DLD1 (cell line): Measurements from ENCODE around the gene PIK3R3.

Experiments
- in situ Hi-C: cut with HindIII; loops from 2 replicates; pipeline ENCODE4 v1.10.0; 2017; ENCODE audit warnings: low sequenced_read_pairs

Gene PIK3R3

DNA sequence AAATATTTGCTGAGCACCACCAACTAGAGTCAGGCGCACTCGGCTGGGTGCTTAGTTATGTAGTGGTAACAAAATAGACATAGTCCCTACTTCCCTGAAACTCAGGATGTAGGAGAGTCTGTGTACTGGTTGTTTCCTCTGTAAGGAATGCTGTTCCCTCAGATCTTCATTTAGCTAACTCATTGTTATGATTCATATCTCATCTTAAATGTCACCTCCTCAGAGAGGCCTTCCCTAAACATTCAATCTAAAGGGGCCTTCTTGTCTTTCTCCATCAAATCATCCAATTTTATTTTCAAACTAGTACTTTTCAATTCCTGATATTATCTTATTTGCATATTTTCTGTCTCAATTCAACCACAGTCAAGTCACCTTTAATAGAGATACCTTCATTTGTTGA, 132.9 kb downstream of the PIK3R3 start:
- in situ Hi-C loops, result no loop called here

DNA sequence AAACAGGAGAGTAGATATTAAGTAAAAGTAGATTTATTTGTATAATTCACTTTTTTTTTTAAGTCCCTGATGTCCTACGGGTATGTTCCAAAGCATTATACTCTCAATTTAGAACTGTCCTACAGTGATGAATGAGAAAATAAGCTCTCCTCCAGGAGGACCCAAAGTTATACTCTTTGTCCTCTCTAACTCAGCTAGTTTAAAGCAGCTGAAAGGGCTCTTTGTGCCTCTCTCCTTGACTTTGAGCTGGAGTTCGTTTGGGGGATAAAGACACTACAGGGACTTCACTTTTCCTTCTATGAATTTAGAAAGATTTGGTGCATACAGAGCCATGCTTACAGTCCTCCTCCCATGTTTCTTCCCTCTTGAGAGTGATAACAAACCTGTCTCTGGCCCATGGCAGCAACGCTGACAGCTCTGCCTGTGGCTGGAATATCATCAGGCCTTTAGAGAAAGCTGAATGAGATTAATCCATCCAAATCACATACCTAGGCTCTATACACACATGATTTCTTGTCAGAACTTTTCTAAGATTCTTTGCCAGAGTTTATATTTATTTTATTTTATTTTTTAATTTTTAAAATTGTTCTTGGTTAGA, 134.3 kb downstream of the PIK3R3 start:
- in situ Hi-C loops, result no loop called here

DNA sequence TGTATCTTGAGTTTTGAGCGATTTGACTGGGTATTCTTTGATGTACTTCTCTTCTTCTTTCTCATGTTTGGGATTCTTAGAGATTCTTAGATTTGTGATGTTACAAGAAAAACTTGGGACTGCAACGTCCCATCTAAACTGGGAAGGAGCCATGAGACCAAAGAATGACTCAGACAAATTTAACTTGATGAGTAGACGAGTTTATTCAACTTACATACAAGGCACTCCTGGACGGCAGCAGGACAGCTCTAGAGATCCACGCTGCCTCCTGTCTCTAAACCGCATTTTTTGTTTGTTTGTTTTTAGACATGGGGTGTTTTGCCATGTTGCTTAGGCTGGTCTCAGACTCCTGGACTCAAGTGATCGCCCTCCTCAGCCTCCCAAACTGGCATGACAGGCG, 137.1 kb downstream of the PIK3R3 start:
- in situ Hi-C loops, result no loop called here

DNA sequence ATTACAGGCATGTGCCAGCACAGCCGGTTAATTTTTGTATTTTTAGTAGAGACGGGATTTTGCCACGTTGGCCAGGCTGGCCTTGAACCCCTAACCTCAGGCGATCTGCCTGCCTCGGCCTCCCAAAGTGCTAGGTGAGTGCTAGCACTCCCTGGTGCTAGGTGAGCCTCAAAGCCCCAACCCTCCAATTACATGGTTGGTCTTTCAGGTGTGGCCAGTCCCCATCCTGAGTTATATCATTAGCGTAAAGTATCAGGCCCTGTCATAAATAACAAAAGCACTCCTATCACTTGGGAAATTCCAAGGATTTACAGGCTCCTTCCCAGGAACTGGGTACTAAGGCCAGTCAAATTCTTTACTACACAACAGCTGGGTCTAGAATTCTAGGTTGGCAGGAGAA, 138.0 kb downstream of the PIK3R3 start:
- in situ Hi-C loops, result no loop called here
